Subcutaneous abdominal adipose tissue (tissue), 5 donors: ENCODE data around the gene LHX5.

Experiments
- H3K27ac ChIP-seq: one replicate; pipeline ENCODE4 v1.7.0; 2013; ENCODE audit warnings: low read depth, mild to moderate bottlenecking, inconsistent platforms, low read length, moderate library complexity
- H3K27me3 ChIP-seq, 5 donors: one replicate each; pipeline ENCODE4 v1.7.0; 2013; ENCODE audit warnings: low read length in 5 of 5, inconsistent platforms in 1 of 5; ENCODE audit not compliant: control insufficient read depth in 5 of 5, insufficient read depth in 4 of 5
- H3K36me3 ChIP-seq, 5 donors: one replicate each; pipeline ENCODE4 v1.7.0; 2013; ENCODE audit warnings: low read length in 5 of 5; ENCODE audit not compliant: control insufficient read depth in 5 of 5, insufficient read depth in 5 of 5
- H3K4me1 ChIP-seq, 5 donors: one replicate each; pipeline ENCODE4 v1.7.0; 2013; ENCODE audit warnings: low read length in 5 of 5, mild to moderate bottlenecking in 3 of 5, moderate library complexity in 1 of 5; ENCODE audit not compliant: control insufficient read depth in 5 of 5, insufficient read depth in 5 of 5
- H3K4me3 ChIP-seq, 5 donors: one replicate each; pipeline ENCODE4 v1.7.0; 2013; ENCODE audit warnings: low read length in 5 of 5, low read depth in 1 of 5
- H3K9ac ChIP-seq, 5 donors: one replicate each; pipeline ENCODE4 v1.7.0; 2013; ENCODE audit warnings: low read length in 5 of 5, mild to moderate bottlenecking in 4 of 5, moderate library complexity in 3 of 5
- H3K9me3 ChIP-seq, 5 donors: one replicate each; pipeline ENCODE4 v1.7.0; 2013; ENCODE audit warnings: low read length in 5 of 5; ENCODE audit not compliant: control insufficient read depth in 5 of 5
- donor health status: healthy.
- donor health status: healthy.
- donor health status: healthy.
- donor health status: healthy.
- donor health status: healthy.

Gene LHX5

DNA sequence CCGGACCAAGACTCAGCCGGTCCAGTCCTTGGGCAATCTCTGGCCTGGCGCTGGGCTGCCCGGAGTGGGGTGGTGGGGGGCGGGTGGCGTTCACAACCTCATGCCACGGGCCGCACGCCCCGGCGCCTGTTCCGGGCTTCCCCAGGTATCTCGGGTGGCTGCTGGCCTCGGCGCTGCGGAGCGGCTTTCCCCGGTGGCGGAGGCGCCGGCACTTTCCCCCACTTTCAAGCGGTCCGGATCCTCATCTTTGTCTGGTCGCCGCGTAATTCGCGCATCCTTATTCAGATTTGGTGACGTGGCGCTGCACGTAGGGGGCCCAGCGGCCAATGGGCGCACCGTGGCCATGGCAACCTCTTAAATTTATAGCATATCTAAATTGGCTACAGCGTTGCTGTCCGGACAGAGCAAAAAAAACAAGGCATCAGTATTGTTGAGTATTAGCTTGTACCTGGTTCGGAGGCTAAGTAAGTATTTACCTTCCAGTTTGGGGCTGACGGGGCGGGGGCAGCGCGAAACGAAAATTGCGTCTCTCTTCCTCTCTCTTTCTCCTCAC is at the start of gene LHX5:
Gene LHX5 (minus strand): TSS at position 253 of the 553 bp plus-strand sequence. CDS start 373 bp downstream, outside the sequence.
- Histone ChIP-seq H3K27me3 (peaks cover 84 to 93% (median 88%) of the 10 kb centered on the region in 5 donors), H3K4me1 (peaks cover 0 to 20% (median 16%) of the 10 kb centered on the region in 5 donors), H3K9me3 (no peaks in the 10 kb centered on the region), H3K27ac (no peak within 1 kb of the TSS), H3K4me3 (no peak within 1 kb of the TSS), H3K36me3 (no peaks in the 10 kb centered on the region), H3K9ac (no peak within 1 kb of the TSS)

DNA sequence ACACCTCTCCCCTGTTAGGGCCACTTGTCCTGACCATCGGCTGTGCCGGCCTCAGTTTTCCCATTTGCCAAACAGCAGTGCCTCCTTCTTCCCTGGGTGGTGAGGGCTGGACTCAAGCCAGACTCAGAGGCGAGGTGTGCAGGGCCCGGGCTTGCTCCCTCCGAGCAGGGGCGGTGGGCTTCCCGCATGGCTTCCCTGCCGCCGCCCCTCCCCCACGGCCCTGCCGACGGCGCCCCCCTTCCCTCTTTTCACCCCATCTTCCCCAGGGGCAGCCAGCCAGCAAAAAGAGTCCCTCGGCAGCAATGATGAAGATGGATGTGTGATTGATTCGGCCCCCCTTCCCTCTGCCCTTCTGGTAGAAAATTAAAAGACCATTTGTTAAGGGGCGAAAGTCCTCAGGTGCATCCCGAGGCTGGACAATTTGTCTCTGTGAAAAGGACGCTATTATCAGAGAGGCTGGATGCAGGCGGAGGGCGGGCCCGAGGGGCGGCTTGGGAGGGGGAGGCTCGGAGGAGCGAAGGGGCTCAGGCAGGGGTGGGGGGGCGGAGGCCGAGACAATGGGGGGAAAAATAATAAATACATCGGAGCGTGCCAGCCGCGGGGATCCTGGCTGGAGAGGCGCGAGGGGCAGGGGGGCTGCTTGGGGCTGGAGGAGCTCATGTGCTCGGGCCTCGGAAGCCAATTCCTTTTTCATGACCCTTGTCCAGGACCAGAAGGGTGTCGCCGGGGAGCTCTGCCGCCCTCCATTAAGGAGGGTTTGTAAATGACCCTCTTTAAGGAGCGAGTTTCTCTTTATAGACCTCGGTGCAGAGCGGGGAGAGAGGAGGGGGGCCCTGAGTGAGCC is 48.0 kb upstream of the LHX5 start:
- Histone ChIP-seq H3K27me3 (peaks cover 31 to 56% (median 47%) of the 10 kb centered on the region in 5 donors), H3K4me3 (no peak overlapping the region), H3K9me3 (peaks cover 0 to 4% (median 0%) of the 10 kb centered on the region in 5 donors), H3K36me3 (no peaks in the 10 kb centered on the region), H3K4me1 (no peaks in the 10 kb centered on the region), H3K27ac (no peak overlapping the region), H3K9ac (no peak overlapping the region)

DNA sequence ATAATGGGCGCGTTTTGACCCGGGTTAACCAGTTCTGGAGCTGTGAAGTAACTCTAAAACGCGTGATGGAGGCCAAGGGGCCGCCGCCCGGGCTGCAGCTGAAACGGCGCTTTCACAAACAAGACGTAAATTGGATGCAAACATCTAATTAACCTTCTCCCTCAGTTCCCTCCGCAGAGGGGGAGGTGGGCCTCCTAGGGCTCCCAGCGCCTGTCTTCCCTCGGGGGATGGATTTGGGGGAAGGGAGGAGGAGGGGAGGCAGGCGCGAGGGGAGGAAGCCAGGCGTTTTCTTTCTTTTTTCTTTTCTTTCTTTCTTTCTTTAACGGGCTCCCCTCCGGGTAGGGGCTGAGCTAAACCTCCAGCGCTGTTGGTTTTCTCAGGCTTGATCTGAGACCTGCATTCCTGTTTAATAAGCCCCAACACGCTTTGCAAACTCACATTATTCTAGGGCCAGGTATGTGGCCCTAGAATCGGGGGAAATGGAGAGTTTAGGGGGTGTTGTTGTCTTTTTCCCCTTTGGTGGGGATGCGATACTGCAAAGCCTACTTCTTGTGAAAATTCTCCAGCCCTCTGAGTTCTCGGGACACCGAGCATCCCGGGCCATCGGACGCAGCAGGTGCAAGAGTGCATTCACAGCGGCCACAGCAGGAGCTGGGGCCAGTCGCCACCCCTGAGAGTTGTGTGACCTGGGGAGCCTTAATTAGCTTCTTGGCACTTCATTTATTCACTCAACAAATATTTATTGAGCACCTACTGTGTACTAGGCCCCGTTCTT is 43.6 kb upstream of the LHX5 start:
- no peak overlapping the region for H3K4me3 ChIP-seq
- no peaks in the 10 kb centered on the region for H3K36me3 ChIP-seq
- no peaks in the 10 kb centered on the region for H3K4me1 ChIP-seq
- peaks cover 44 to 62% (median 51%) of the 10 kb centered on the region in 5 donors for H3K27me3 ChIP-seq
- H3K9me3 ChIP-seq = peaks cover 0 to 4% (median 0%) of the 10 kb centered on the region in 5 donors
- no peak overlapping the region for H3K27ac ChIP-seq
- H3K9ac ChIP-seq = no peak overlapping the region

DNA sequence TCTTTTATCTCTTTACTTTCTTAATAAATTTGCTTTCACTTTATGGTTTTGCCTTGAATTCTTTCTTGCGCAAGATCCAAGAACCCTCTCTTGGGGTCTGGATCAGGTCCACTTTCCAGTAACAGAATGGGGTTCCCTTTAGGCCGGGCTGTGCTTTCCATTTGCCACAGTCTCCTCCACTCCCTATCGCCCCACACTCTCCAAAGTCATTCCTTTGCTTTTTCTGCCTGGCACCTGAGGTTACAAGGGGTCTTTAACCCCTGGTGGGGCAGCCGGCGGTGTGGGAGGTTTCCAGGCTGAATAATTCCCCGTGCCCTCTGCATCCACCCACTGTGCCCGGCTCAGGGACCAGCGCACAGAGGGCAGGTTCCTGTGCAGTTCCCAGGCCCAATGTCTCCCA is 42.9 kb upstream of the LHX5 start:
- Histone ChIP-seq H3K9ac (no peak overlapping the region), H3K4me3 (no peak overlapping the region), H3K36me3 (no peaks in the 10 kb centered on the region), H3K9me3 (peaks cover 0 to 4% (median 0%) of the 10 kb centered on the region in 5 donors), H3K27ac (no peak overlapping the region), H3K4me1 (no peaks in the 10 kb centered on the region), H3K27me3 (peaks cover 43 to 57% (median 49%) of the 10 kb centered on the region in 5 donors)

DNA sequence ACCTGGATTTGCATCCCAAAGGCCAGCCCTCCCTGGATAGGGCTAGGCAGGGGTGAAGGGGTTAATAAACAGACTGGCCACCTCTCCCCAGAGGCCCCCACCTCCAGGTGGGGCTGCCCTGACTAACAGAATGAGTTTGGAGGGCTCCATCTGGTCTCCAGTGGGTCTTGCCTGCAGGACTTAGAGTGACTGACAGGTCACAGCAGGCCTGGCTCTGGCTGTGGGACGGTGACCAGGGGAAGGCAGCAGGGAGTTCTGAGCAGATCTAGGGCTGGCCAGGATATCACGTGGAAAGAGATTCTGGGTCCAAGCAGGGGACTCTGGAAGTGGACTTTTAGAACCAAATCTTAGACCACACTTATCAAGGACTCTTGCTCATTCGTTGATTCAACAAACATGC is 40.9 kb upstream of the LHX5 start:
- Histone ChIP-seq H3K9me3 (peaks cover 0 to 5% (median 0%) of the 10 kb centered on the region in 5 donors), H3K27me3 (peaks cover 36 to 51% (median 42%) of the 10 kb centered on the region in 5 donors), H3K36me3 (no peaks in the 10 kb centered on the region), H3K4me1 (no peaks in the 10 kb centered on the region), H3K9ac (no peak overlapping the region), H3K27ac (no peak overlapping the region), H3K4me3 (no peak overlapping the region)

DNA sequence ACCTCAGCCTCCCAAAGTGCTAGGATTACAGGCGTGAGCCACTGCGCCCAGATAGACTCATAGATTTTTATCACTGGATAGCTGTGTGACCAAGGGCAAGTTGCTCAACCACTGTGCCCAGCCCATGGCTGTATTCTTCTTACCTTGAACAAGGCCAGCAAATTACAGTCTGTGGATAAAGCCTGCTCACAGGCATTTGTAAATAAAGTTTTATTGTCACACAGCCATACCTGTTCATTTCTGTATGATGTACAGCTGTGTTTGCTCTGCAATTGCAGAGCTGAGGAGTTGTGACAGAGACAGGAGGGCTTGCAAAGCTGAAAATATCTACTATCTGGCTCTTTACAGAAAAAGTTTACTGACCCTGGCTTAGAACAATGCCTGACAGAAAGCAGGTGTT is 35.2 kb upstream of the LHX5 start:
- Histone ChIP-seq H3K9me3 (peaks cover 3 to 11% (median 5%) of the 10 kb centered on the region in 5 donors), H3K36me3 (no peaks in the 10 kb centered on the region), H3K4me1 (no peaks in the 10 kb centered on the region), H3K9ac (no peak overlapping the region), H3K27me3 (peaks cover 14 to 31% (median 21%) of the 10 kb centered on the region in 5 donors), H3K4me3 (no peak overlapping the region), H3K27ac (no peak overlapping the region)

DNA sequence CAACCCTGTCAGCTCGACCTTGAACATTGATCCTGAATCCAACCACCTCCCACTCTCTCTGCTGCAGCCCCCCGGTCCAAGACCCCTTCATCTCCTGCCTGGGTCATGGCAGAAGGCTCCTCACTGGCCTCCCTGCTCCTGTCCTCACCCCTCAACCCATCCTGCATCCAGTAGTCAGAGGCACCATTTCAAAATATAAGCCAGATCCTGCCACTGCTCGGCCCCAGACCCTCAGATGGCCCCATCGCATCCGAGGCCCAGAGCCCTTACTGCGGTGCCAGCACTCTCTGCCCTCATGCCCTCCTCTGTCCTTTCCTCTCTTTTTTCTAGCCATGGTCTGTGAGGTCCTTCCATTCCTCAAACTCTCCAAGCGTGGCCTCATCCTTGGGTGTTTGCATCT is 34.3 kb upstream of the LHX5 start:
- no peak overlapping the region for H3K27ac ChIP-seq
- peaks cover 12 to 31% (median 21%) of the 10 kb centered on the region in 5 donors for H3K27me3 ChIP-seq

DNA sequence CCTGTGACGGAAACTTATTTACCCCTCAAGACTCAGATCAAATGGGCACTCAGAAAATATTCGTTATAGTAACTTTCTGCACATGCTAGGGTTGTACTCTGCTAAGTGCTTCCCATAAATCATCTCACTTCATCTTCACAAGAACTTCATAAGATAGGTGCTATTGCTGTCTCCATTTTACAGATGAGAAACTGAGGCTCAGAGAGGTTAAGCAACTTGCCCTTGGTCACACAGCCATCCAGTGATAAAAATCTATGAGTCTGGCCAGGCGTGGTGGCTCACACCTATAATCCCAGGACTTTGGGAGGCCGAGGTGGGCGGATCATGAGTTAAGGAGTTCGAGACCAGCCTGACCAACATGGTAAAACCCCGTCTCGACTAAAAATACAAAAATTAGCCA is 33.2 kb upstream of the LHX5 start:
- no peak overlapping the region for H3K4me3 ChIP-seq
- peaks cover 3 to 11% (median 5%) of the 10 kb centered on the region in 5 donors for H3K9me3 ChIP-seq
- no peak overlapping the region for H3K27ac ChIP-seq
- no peaks in the 10 kb centered on the region for H3K4me1 ChIP-seq
- peaks cover 19 to 34% (median 25%) of the 10 kb centered on the region in 5 donors for H3K27me3 ChIP-seq
- H3K9ac ChIP-seq = no peak overlapping the region
- no peaks in the 10 kb centered on the region for H3K36me3 ChIP-seq

More for the DNA sequence above, 34.3 kb upstream of the LHX5 start:
- Histone ChIP-seq H3K4me3 (no peak overlapping the region), H3K36me3 (no peaks in the 10 kb centered on the region), H3K9ac (no peak overlapping the region), H3K4me1 (no peaks in the 10 kb centered on the region), H3K9me3 (peaks cover 3 to 11% (median 5%) of the 10 kb centered on the region in 5 donors)

DNA sequence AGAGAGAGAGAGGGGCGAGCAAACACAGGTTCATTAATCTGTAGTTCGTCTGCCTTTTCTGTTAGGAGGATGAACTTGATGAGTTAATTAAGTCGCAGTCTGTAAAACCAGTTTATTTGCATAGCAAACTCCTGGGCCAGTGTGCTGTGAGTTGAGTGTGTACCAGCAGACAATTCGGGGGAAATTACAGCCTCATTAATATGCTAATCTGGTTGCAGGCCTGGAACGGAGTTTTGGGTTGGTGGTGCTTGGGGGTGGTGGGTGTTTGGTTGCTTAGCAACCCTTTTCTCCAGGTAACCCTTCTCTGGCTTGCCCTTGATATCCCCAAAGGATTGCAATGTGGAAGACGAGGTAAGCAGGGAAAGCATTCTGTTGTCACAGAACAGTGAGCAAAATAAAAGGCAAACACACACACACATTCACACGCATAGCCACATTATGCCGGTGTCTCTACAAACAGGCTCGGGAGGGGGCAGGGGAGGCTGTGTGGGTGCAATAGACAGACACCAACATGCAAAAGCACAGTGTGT is 29.2 kb upstream of the LHX5 start:
- Histone ChIP-seq H3K36me3 (no peaks in the 10 kb centered on the region), H3K9ac (no peak overlapping the region), H3K4me3 (no peak overlapping the region), H3K27me3 (peaks cover 15 to 32% (median 25%) of the 10 kb centered on the region in 5 donors), H3K9me3 (peaks cover 3 to 9% (median 5%) of the 10 kb centered on the region in 5 donors), H3K4me1 (no peaks in the 10 kb centered on the region), H3K27ac (no peak overlapping the region)
